Stimulated activated naive B cell treated with anti-CD40 and anti-IgM and Interleukin-4, amounts not matched to agents 10 μg/mL and 1 μg/mL and 100 μg/mL, for 72 hours (primary cell): ENCODE measurements around the gene BPIFB2.
"Not testable (repeated sequence)": the region's sequence is repeated elsewhere in the genome, so short reads cannot be mapped to it uniquely, and the experiment has no call there.

Experiments
- ATAC-seq, 2 donors: fragments of 150-1000 bp; cut with Tn5 transposase; replicated peaks; 2 replicates each; pipeline ENCODE4 v1.10.0; 2021; ENCODE audit warnings: moderate library complexity in 1 of 2
- DNase-seq: peaks from one replicate; pipeline ENCODE4 v3.0.0; 2021
- H3K27ac Mint-ChIP-seq: one replicate; pipeline ENCODE4 v1.8.0; 2022; ENCODE audit warnings: mild to moderate bottlenecking, mixed read lengths
- H3K27me3 Mint-ChIP-seq, 2 donors: one replicate each; pipeline ENCODE4 v1.8.0; 2022; ENCODE audit warnings: mixed read lengths in 2 of 2
- H3K36me3 Mint-ChIP-seq, 2 donors: one replicate each; pipeline ENCODE4 v1.8.0; 2022; ENCODE audit warnings: mixed read lengths in 2 of 2, mild to moderate bottlenecking in 1 of 2
- H3K4me1 Mint-ChIP-seq, 2 donors: one replicate each; pipeline ENCODE4 v1.8.0; 2022; ENCODE audit warnings: mixed read lengths in 2 of 2, mild to moderate bottlenecking in 1 of 2
- H3K4me3 Mint-ChIP-seq, 2 donors: one replicate each; pipeline ENCODE4 v1.8.0; 2022; ENCODE audit warnings: mild to moderate bottlenecking in 2 of 2, mixed read lengths in 2 of 2, moderate library complexity in 1 of 2
- H3K9me3 Mint-ChIP-seq, 2 donors: one replicate each; pipeline ENCODE4 v1.8.0; 2022; ENCODE audit warnings: mixed read lengths in 2 of 2, mild to moderate bottlenecking in 1 of 2

BPIFB2 gene

DNA sequence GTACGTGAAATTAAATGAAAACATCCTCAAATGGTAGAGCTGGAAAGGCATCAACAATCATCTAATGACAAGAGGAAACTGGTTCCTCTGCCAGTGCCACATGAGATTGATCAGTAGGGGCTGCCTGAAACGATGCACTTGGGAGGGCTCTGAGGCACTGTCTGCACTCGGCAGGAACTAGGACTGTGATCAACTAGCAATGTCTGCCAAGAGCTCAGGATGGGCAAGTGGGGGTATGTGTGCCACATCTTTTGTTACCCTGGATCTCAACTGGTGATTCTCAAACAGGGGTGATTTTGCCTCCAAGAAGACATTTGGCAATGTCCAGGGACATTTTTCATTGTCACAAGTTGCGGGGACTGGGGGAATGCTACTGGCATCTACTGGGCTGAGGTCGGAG is 25.9 kb downstream of the BPIFB2 start:
- H3K9me3 Mint-ChIP-seq: peaks cover 7 to 9% of the 10 kb centered on the region in 2 donors
- ATAC-seq: no peak
- H3K27ac Mint-ChIP-seq: no peak overlapping the region

DNA sequence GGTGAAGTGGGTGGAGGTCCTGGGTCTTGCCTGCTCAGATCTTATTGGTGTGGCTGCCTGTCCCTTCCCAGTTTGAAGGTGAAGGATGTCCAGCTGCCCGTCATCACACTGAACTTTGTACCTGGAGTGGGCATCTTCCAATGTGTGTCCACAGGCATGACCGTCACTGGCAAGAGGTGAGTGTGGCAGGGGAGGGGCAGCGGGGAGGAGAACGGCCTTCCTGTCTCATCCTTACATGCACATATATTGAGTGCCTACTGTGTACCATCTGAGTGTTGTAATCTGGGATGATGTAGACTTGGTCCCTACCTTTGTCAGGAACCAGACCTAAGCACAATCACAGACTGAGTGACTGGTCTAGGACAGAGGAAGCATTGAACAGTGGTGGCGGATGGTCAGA is 26.6 kb downstream of the BPIFB2 start:
- peaks cover 22 to 28% of the 10 kb centered on the region in 2 donors for H3K27me3 Mint-ChIP-seq
- no peak overlapping the region for H3K4me3 Mint-ChIP-seq
- no peak for ATAC-seq
- DNase-seq: no peak
- peaks cover 0 to 3% of the 10 kb centered on the region in 2 donors for H3K36me3 Mint-ChIP-seq
- H3K27ac Mint-ChIP-seq: no peak overlapping the region
- H3K9me3 Mint-ChIP-seq: peaks cover 7 to 9% of the 10 kb centered on the region in 2 donors
- H3K4me1 Mint-ChIP-seq: no peaks in the 10 kb centered on the region

More for the DNA sequence above, 25.9 kb downstream of the BPIFB2 start:
- H3K4me1 Mint-ChIP-seq: no peaks in the 10 kb centered on the region
- H3K27me3 Mint-ChIP-seq: peaks cover 15 to 20% of the 10 kb centered on the region in 2 donors
- DNase-seq: no peak
- no peak overlapping the region for H3K4me3 Mint-ChIP-seq
- H3K36me3 Mint-ChIP-seq: peaks cover 0 to 3% of the 10 kb centered on the region in 2 donors

DNA sequence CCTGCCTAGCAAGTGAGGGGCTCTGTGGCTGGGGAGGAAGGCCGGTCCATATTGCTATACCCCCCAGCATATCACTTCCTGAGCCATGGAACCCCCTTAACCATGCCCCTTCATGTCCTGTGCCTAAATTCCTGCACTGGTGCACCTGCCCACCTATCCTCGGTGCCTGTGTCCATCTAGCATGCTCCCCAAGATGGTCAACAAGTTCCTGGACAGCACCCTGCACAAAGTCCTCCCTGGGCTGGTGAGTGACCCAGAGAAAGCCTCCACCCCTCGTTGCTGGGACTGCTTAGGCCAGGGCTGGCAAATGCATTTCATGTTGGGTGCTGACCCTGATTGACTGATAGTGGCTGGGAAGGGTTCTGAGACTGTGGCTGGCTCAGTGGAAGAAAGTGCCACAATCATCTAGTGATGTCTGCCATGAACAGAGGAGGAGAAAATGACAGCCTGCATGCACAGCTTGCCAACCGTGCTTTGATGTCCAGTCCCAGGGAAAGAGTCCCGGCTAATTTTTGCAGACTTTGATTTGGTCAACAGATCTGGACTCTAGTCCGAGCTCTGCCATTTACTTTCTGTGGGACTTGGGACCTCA is 27.5 kb downstream of the BPIFB2 start:
- Mint-ChIP-seq H3K9me3 (peaks cover 7 to 9% of the 10 kb centered on the region in 2 donors), H3K4me1 (no peaks in the 10 kb centered on the region), H3K27me3 (peaks cover 22 to 28% of the 10 kb centered on the region in 2 donors), H3K36me3 (peaks cover 0 to 3% of the 10 kb centered on the region in 2 donors), H3K27ac (no peak overlapping the region), H3K4me3 (no peak overlapping the region)
- DNase-seq: no peak
- ATAC-seq: no peak

DNA sequence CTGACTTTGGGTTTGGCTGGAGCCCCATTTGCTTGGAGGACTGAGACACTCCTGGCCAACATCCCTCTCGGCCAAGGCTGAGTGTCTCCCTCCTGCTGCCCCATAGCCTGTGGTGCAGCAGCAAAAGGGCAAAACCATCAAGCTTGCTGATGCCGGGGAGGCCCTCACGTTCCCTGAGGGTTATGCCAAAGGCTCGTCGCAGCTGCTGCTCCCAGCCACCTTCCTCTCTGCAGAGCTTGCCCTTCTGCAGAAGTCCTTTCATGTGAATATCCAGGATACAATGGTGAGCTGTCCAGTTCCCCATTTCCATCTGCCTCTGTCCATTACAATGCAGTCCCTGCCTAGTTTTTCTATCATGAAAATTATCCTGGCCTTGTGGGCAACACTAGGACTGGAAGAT is 30.0 kb downstream of the BPIFB2 start:
- Mint-ChIP-seq H3K4me1 (no peaks in the 10 kb centered on the region), H3K27me3 (peaks cover 18 to 24% of the 10 kb centered on the region in 2 donors), H3K27ac (no peak overlapping the region), H3K4me3 (no peak overlapping the region), H3K36me3 (peaks cover 0 to 3% of the 10 kb centered on the region in 2 donors), H3K9me3 (peaks cover 7 to 9% of the 10 kb centered on the region in 2 donors)
- no peak for ATAC-seq
- no peak for DNase-seq

DNA sequence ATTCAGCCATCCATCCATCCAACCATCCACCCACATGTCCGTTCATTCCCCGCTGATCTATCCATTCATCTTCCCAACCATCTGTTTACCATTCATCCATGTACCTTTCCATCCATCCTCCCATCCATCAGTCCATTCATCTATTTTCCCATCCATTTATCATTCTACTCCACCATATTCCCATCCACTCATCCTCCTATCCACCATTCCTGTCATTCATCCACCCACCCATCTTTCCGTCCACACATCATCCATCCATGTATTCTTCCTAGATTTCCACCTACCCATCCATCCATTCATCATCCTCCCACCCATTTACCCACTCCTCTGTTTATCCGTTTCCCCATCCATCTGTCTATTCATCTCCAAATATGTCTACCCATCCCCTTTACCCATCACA is 30.7 kb downstream of the BPIFB2 start:
- no peak overlapping the region for H3K4me3 Mint-ChIP-seq
- H3K4me1 Mint-ChIP-seq: no peaks in the 10 kb centered on the region
- H3K36me3 Mint-ChIP-seq: no peaks in the 10 kb centered on the region
- H3K9me3 Mint-ChIP-seq: peaks cover 2 to 4% of the 10 kb centered on the region in 2 donors
- DNase-seq (no peak), ATAC-seq (no peak)
- H3K27me3 Mint-ChIP-seq: peaks cover 14 to 17% of the 10 kb centered on the region in 2 donors
- H3K27ac Mint-ChIP-seq: no peak overlapping the region

DNA sequence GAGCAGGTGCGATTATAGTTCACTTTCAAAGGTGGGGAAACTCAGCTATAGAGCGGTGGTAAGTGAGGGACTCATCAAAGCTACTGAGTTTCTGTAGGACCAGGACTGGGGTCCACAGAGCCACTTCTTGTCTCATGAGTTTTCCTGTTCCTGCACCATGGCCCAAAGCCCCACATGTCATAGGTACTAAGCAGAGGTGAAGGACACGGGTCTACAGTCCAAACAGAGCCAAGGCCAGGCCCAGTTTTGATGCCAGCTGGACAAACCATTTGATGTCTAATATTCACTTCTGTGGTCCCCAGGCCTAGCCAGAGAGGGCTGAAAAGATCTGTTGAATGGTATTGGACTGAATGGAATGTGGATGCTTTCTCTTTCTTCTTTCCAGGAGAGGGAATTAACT is 34.9 kb downstream of the BPIFB2 start:
- Mint-ChIP-seq H3K27ac (no peak overlapping the region), H3K9me3 (peaks cover 11 to 15% of the 10 kb centered on the region in 2 donors), H3K36me3 (no peaks in the 10 kb centered on the region), H3K4me3 (no peak overlapping the region), H3K4me1 (no peaks in the 10 kb centered on the region), H3K27me3 (peaks cover 18 to 19% of the 10 kb centered on the region in 2 donors)
- ATAC-seq (no peak), DNase-seq (no peak)

DNA sequence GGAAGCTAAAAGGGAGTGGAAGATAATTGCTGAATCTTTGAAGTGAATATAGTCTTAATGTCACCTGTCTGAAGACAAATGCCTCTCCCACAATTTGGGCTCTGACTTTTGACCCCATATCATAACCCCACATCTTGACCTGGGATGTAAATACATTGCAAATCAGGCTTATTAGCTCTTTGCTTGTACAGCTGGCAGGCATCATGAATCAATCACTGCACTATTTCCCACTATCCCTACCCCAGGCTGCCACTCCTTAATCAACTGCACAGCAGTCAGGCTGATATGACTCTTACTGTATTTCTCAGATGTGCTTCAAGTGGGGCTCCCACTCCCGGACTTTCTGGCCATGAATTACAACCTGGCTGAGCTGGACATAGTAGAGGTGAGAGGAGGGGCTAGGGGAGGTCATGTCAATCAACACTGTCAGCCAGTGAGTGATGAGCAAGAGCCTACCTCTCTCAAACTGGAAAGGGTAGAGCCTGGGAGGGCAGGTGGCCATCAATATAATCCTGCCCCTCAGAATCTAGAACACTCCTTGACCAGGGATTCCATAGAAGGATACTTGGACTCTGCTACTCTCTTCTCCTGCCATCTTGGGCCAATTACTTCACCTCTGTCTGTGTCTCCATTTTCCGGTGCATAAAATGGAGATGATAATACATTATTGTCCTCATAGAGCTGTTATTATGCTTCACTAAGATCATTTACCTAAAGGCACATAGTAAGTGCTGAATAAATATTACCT is 35.7 kb downstream of the BPIFB2 start:
- no peaks in the 10 kb centered on the region for H3K36me3 Mint-ChIP-seq
- H3K27me3 Mint-ChIP-seq: peaks cover 14 to 16% of the 10 kb centered on the region in 2 donors
- peaks cover 11 to 14% of the 10 kb centered on the region in 2 donors for H3K9me3 Mint-ChIP-seq
- no peaks in the 10 kb centered on the region for H3K4me1 Mint-ChIP-seq
- H3K27ac Mint-ChIP-seq: no peak overlapping the region
- DNase-seq (no peak), ATAC-seq (no peak)
- H3K4me3 Mint-ChIP-seq: no peak overlapping the region

DNA sequence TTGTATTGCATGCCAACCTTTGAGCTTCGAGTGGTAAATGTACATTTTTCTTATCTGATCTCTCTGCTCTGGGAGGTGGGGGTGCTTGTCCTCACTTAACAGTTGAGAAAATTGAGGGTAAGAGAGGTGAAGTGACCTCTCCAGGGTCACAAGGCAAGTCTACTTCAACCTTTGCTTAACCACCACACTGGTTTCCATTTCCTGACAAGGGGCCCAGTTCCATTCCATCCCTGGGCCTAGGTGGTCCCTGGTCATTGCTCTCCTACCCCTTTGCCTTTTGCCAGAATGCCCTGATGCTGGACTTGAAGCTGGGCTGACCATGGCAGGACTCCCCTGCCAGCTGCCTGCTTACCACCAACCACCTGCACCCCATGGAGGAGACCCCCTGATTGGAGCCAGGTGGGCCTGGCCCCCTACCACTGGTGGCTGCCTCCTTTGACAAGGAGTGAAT is 36.3 kb downstream of the BPIFB2 start:
- peaks cover 8 to 10% of the 10 kb centered on the region in 2 donors for H3K27me3 Mint-ChIP-seq
- no peak for DNase-seq
- H3K4me3 Mint-ChIP-seq: no peak overlapping the region
- ATAC-seq: no peak
- H3K27ac Mint-ChIP-seq: no peak overlapping the region
- no peaks in the 10 kb centered on the region for H3K4me1 Mint-ChIP-seq
- H3K36me3 Mint-ChIP-seq: no peaks in the 10 kb centered on the region
- H3K9me3 Mint-ChIP-seq: peaks cover 11 to 12% of the 10 kb centered on the region in 2 donors

DNA sequence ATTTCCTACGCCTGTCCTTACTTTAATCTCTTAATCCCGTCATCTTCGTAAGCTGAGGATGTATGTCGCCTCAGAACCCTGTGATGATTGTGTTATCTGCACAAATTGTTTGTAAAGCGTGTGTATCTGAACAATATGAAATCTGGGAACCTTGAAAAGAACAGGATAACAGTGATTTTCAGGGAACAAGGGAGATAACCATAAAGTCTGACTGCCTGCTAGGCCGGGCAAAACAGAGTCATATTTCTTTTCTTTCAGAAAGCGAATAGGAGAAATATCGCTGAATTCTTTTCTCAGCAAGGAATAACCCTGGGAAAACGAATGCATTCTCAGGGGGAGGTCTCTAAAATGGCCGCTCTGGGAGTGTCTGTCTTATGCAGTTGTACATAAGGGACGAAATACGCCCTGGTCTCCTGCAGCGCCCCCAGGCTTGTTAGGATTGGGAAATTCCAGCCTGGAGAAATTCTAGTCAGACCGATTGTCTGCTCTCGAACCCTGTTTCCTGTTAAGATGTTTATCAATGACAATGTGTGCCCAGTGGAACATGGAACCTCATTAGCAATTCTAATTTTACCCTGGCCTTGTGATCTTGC is 37.7 kb downstream of the BPIFB2 start:
- not testable (repeated sequence) for H3K27ac Mint-ChIP-seq, DNase-seq, H3K4me3 Mint-ChIP-seq

DNA sequence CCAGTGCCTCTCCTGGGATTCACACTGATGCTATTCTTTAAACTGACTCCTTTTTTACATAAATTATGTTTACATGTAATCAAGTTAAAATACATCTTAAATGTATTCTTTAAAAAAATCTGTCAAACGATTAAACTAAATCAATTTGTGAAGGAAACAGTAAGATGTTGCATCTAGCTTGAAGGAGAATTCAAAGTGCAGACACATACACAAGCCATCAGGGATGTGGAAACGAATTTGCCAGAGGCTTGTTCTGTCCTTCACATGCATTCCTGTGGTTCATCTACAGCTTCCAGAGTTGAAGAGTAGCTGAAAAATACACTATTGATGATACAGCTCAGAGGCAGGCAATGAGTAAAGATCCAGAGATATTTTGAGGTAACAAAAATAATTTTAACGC is 38.9 kb downstream of the BPIFB2 start:
- no peak for ATAC-seq
- DNase-seq: no peak
- Mint-ChIP-seq H3K36me3 (no peaks in the 10 kb centered on the region), H3K27me3 (peaks cover 5 to 6% of the 10 kb centered on the region in 2 donors), H3K4me1 (no peaks in the 10 kb centered on the region), H3K27ac (no peak overlapping the region), H3K9me3 (peaks cover 11 to 12% of the 10 kb centered on the region in 2 donors), H3K4me3 (no peak overlapping the region)

More for the DNA sequence above, 37.7 kb downstream of the BPIFB2 start:
- not testable (repeated sequence) for H3K36me3 Mint-ChIP-seq, ATAC-seq, H3K4me1 Mint-ChIP-seq, H3K27me3 Mint-ChIP-seq
- peaks cover 11 to 12% of the 10 kb centered on the region in 2 donors for H3K9me3 Mint-ChIP-seq

DNA sequence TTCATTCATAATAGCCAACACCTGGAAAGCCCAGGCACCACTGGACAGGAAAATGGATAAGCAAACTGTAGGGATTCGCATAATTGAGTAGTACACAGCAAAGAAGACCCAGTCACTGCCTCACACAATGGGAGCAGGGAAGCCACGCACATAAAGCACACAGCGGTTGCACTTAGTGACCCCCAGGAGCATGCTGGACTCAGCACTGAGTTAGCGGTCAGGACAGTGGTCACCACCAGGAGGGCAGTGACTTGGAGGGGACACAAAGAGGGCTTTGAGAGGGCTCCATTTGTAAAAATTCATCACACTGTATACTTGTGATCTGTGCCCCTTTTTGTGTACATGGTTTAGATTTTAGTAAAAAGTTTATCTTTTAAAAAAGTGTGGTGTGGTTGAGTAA is 43.8 kb downstream of the BPIFB2 start:
- peaks cover 0 to 2% of the 10 kb centered on the region in 2 donors for H3K4me1 Mint-ChIP-seq
- H3K36me3 Mint-ChIP-seq: no peaks in the 10 kb centered on the region
- H3K9me3 Mint-ChIP-seq: peaks cover 3 to 5% of the 10 kb centered on the region in 2 donors
- ATAC-seq (no peak), DNase-seq (no peak)
- no peak overlapping the region for H3K27ac Mint-ChIP-seq
- H3K4me3 Mint-ChIP-seq: no peak overlapping the region
- peaks cover 5 to 6% of the 10 kb centered on the region in 2 donors for H3K27me3 Mint-ChIP-seq

DNA sequence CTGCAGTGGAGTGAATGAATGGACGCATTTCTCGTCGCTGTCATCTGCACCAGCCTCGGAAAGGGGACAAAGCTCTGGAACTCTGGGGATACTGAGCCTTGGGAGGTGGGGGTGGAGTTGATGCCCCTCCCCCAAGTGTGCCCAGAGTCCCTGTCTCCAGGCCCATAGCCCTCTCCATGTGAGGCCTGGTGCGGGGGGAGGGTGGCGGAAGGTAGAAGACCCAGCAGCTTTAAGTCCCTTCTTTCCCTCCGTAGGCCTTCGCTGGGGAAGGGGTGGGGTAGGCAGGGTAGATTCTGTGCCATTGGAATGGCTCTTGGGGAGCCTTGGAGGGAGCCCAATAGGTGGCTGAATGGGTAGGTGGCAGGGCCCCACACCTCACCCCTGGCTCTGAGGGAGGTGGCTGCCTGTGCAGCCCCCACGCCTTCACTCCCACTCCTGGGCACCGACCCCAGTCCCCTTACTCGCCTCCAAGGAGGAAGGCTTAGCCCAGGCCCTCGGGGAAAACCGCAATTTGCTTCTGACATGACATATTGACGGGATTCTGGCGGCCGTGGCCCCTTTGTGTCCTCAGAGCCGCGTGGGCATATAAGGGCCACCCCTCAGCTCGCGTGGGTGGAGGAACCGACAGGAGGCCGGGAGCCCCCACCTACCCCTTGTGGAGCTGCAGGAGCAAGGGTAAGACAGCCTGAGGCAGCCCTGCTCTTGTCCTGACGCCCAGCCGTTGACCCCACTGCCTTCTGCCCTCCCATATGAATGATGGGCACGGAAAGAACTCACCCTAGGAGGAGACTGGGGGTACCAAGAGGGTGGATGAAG is 46.0 kb downstream of the BPIFB2 start, which contains the start of gene BPIFB3:
Gene BPIFB3, plus strand, starts transcription at position 613 of the 816 bp plus-strand sequence. CDS start 1,533 bp downstream, outside the sequence.
- Mint-ChIP-seq H3K9me3 (peaks cover 0 to 2% of the 10 kb centered on the region in 2 donors), H3K27me3 (no peaks in the 10 kb centered on the region), H3K27ac (no peak within 1 kb of the TSS), H3K36me3 (no peaks in the 10 kb centered on the region), H3K4me3 (no peak within 1 kb of the TSS), H3K4me1 (peaks cover 0 to 2% of the 10 kb centered on the region in 2 donors)
- DNase-seq: no peak
- no peak for ATAC-seq

DNA sequence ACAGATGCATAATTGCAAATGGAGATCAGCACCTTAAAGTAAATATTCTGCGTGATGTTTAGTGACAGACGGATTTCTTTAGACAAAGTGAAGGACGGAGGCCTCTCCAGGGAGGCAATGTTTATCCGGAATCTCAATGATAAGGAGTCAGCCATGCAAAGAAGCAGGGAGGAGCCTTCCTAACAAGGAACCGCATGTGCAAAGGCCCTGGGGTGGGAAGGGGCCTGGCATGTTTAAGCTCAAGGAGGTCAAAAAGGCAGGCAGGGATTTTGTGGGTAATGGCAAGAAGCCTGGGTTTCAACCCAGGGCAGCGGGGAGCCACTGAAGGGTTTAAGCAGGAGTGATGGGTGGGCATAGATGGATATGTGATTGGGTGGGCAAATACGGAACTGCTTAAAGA is 46.9 kb downstream of the BPIFB2 start:
- no peak for DNase-seq
- Mint-ChIP-seq H3K4me3 (no peak overlapping the region), H3K9me3 (peaks cover 0 to 2% of the 10 kb centered on the region in 2 donors), H3K27me3 (no peaks in the 10 kb centered on the region), H3K36me3 (no peaks in the 10 kb centered on the region), H3K4me1 (peaks cover 0 to 2% of the 10 kb centered on the region in 2 donors), H3K27ac (no peak overlapping the region)
- no peak for ATAC-seq

DNA sequence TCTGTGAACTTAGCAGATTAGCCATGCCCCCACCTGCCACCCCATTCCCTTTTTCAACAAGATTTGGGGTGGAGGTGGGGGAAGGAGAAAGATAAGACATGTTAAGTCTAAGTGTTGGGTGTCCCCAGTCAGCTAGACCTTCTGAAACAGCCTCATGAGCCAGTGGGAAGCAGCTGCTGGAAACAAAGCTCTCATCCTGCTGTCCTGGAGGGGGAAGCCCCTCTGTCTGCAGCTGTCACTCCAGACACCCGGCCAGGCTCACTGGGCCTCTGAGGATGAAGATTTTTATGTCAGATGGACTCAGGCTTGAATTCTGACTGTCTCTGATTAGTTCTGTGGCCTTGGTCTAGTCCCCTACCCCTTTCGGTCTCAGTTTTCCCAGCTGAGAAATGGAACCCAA is 47.3 kb downstream of the BPIFB2 start:
- Mint-ChIP-seq H3K27ac (no peak overlapping the region), H3K9me3 (peaks cover 0 to 2% of the 10 kb centered on the region in 2 donors), H3K4me3 (no peak overlapping the region), H3K36me3 (no peaks in the 10 kb centered on the region), H3K4me1 (peaks cover 0 to 2% of the 10 kb centered on the region in 2 donors), H3K27me3 (no peaks in the 10 kb centered on the region)
- DNase-seq (no peak), ATAC-seq (no peak)
